ENCODE data around the gene ALPL. TPM values are rescaled to one million over a fixed set of nuclear protein-coding genes. Genes with fewer than 3 reads are reported as not detected.

ALPL gene
- total RNA-seq, 1 donor from 2014 or later = 20.3 TPM

DNA sequence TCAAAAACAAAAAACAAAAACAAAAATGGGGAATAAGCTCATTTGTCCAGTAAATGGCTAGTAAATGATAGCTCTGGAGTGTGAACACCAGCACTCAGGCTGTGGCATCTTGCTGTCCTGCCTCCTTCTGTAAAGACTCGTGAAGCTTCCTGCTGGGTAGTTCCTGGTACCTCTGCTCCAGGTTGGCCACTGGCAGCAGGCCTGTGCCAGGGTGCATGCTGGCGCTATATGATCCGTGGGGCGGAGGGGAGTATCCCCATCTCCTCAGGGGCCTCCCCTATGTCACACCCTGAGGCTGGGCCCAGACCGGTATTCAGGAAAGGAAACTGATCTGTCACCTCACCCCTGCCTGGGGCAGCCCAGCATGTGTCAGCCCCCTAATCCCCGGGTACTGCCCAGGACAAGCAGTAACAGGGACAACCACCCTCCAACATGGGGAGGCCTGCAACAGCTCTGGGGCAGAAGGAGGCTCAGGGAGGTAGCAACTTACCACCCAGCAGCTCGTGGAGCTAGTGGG, 14.1 kb downstream of the ALPL start:
- intact Hi-C loops (cut with DNase I) = no loop called here
- no peak for DNase-seq (ENCODE audit: low spot score)

DNA sequence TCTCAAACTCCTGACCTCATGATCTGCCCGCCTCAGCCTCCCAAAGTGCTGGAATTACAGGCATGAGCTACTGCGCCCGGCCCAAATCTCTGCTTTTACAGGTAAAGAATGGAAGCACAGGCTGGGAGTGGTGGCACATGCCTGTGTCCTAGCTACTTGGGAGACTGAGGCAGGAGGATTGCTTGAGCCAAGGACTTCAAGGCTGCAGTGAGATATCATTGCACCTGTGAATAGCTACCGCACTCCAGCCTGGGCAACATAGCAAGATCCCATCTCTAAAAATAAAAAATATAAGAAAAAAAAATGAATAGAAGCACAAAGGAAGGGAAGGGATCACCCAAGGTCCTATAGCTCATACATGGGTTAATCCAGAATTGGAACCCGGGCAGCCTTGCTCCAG, 15.0 kb downstream of the ALPL start:
- DNase-seq (ENCODE audit: low spot score) = no peak
- intact Hi-C loops (cut with DNase I) = no loop called here

DNA sequence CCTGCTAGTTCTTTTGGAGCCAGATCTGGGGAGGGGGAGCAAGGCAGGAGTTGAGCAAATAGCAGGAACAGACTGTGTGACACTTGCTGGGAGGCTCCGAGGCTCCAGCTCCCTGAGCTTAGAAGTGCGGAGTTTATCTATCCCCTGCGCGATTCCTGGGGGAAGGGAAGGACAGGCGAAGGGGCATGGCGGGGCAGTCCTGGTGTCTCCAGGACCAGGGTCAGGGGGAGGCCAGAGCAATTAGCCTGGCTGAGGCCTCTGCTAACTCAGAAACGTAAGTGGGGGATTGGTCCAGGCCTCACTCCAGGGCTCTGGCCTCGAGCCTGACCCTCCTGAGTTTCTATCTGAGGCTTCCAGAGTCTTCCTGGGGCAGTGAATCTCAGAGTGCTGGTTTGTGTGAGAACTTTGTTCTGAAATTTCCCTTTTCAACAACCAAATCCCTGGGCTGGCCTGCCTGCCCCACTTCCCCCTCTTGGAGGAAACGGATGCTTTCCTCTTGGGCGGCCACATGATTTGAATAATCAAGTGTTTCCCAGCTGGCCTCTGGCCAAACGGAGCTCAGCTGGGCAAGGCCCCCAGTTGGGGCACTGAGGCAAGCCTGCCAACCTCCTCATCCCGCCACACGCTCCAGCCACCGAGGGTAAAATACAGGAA, 15.6 kb downstream of the ALPL start:
- intact Hi-C loops (cut with DNase I) = no loop called here
- no peak for DNase-seq (ENCODE audit: low spot score)

- no peak for DNase-seq (ENCODE audit: low spot score)
- intact Hi-C loops (cut with DNase I) = no loop called here
Measured at GRCh38 chr1:21525340-21525717, 16.1 kb downstream of the ALPL start.

- intact Hi-C loops (cut with DNase I) = no loop called here
Measured at GRCh38 chr1:21526441-21526840, 17.2 kb downstream of the ALPL start.

DNA sequence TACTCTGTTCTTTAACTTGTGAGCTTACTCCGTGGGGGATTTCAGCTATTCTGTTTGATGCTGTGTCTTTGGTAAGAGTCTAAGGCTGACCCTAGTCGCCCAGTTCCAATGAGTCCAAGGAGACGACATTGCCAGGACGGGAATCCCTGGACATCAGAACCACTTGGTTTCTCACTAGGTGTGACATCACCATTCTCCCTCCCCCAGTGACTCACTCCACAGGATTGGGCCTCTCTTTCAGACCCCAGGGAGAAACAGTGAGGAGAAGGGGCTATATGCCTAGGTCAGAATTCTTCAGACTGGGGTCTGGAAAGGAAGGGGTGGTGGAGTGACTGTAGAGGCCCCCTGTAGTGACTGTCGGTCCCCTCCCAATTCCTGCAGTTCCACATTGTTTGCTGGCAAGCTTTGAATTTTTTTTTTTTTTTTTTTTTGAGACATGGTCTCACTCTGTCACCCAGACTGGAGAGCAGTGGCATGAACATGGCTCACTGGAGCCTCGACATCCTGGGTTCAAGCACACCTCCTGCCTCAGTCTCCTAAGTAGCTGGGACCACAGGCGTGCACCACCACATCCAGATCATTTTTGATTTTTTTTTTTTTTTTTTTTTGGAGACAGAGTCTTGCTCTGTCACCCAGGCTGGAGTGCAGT, 21.3 kb downstream of the ALPL start:
- DNase-seq (ENCODE audit: low spot score) = no peak
- intact Hi-C loops (cut with DNase I) = no loop called here

More at GRCh38 chr1:21526441-21526840, 17.2 kb downstream of the ALPL start:
- DNase-seq (ENCODE audit: low spot score) = no peak

- intact Hi-C loops (cut with DNase I) = no loop called here
- no peak for DNase-seq (ENCODE audit: low spot score)
Measured at GRCh38 chr1:21531241-21531640, 22.0 kb downstream of the ALPL start.

GRCh38 chr1:21532496-21532895, 23.3 kb downstream of the ALPL start:
- intact Hi-C loops (cut with DNase I) = no loop called here

GRCh38 chr1:21532992-21533534, 23.8 kb downstream of the ALPL start:
- intact Hi-C loops (cut with DNase I) = no loop called here
- DNase-seq (ENCODE audit: low spot score) = no peak

More at GRCh38 chr1:21532496-21532895, 23.3 kb downstream of the ALPL start:
- no peak for DNase-seq (ENCODE audit: low spot score)

GRCh38 chr1:21534146-21534545, 24.9 kb downstream of the ALPL start:
- intact Hi-C loops (cut with DNase I) = loop anchor here (2.0 kb wide), 1 partner anchor 23 kb away; no protein-coding TSS in a partner anchor
- DNase-seq (ENCODE audit: low spot score) = no peak

- no peak for DNase-seq (ENCODE audit: low spot score)
- intact Hi-C loops (cut with DNase I) = loop anchor here (2.0 kb wide), 1 partner anchor 24 kb away; no protein-coding TSS in a partner anchor
Measured at GRCh38 chr1:21534674-21535378, 25.6 kb downstream of the ALPL start.

DNA sequence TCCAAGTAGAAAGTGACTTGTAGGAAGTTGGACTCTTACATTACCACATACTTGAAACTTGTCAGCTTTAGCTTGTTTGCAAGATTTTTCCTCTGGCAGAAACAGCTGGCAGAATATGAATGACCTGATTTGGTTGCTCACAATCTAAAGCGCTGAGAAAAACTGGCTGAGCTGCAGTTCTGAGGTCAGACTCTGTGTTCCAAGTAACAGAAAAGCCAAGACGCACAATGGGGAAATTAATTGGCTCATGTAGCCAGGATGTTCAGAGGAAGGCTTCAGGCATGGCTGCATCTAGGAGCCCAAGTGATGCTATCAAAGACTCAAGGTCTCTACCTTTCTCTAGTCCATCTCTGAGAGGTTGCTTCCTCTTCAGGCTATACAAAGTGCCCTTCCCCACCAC, 27.0 kb downstream of the ALPL start:
- intact Hi-C loops (cut with DNase I) = no loop called here
- DNase-seq (ENCODE audit: low spot score) = no peak

DNA sequence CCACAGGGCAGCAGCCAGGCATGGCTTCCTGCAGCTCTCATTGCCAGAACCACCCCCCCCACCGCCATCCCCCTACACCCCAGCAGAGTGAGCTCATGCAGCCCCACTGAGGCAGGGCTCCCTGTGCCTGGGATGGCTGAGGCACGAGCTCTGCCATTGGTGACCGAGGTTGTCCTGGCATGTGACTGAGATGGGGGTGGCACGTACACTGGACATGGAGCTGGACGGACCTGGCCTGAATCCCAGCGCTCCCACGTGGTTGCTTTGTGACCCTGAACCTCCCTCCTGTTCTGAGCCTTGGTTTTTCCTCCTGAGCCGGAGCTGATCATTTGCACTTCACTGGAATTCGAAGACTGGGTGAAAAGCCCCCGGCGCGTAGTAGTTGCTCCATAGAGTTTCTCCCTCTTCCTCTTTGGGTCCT, 28.3 kb downstream of the ALPL start:
- peak; percentile 82 for DNase-seq (ENCODE audit: low spot score)
- intact Hi-C loops (cut with DNase I) = no loop called here

- intact Hi-C loops (cut with DNase I) = loop anchor here (2.0 kb wide), 1 partner anchor 37 kb away; no protein-coding TSS in a partner anchor
- DNase-seq (ENCODE audit: low spot score) = peak; percentile 84
Measured at GRCh38 chr1:21537932-21538630, 28.9 kb downstream of the ALPL start.

- intact Hi-C loops (cut with DNase I) = loop anchor here (2.0 kb wide), 1 partner anchor 35 kb away; no protein-coding TSS in a partner anchor
- no peak for DNase-seq (ENCODE audit: low spot score)
Measured at GRCh38 chr1:21539933-21540332, 30.7 kb downstream of the ALPL start.

GRCh38 chr1:21541329-21541728, 32.1 kb downstream of the ALPL start:
- no peak for DNase-seq (ENCODE audit: low spot score)

GRCh38 chr1:21541835-21542234, 32.6 kb downstream of the ALPL start:
- intact Hi-C loops (cut with DNase I) = no loop called here
- peak; percentile 89 for DNase-seq (ENCODE audit: low spot score)

More at GRCh38 chr1:21541329-21541728, 32.1 kb downstream of the ALPL start:
- intact Hi-C loops (cut with DNase I) = no loop called here

DNA sequence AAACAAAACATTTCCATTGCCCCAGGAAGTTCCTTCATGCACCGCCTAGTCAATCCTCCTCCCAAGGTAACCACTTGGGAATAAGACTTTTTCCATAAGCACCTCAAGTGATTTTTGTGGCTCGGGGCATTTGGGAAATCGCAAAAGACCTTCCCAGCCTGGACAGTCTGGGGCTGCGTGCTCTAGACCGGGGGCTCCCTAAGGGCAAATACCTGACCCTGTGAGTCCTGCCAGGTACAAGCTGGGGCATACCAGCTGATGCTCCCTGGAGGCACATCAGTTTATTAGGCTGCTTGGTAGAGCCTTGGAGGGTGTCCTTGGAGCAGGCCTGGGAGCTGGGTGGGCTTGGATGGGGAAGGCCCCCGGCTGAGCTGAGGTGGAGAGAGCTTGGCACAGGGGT, 34.4 kb downstream of the ALPL start:
- intact Hi-C loops (cut with DNase I) = no loop called here
- DNase-seq (ENCODE audit: low spot score) = no peak

DNA sequence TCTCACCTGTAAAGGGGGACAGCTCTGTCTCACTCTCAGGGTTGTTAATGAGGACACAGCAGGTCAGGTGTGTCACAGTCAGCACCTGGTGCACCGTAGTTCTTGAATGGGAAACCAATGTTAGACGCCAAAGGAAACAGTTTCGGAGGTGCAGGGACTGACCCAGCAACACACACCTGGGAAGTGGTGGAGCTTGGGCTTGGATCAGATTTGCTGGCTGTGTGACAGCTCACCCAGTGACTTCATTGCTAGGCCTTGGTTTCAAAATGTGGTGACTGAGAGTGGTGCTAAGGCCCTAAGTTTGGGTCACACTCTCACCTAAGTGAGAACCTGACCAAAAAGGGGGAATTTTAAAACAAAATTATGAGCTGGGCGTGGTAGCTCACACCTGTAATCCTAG, 34.9 kb downstream of the ALPL start:
- DNase-seq (ENCODE audit: low spot score) = no peak
- intact Hi-C loops (cut with DNase I) = no loop called here
